H1 (cell line): Measurements from ENCODE around the gene ARMH3. TPM values are rescaled to one million over a fixed set of nuclear protein-coding genes. Genes with fewer than 3 reads are reported as not detected.

Experiments
- CHD7 ChIP-seq: fragments of 300-600 bp; sonication (generic); IDR thresholded peaks from 2 replicates; pipeline ENCODE4 v1.7.1; 2012; ENCODE audit warnings: low read length, moderate library complexity, mild to moderate bottlenecking, inconsistent platforms; ENCODE audit not compliant: insufficient replicate concordance
- MAFK ChIP-seq: IDR thresholded peaks from 2 replicates; pipeline ENCODE4 v1.6.1; 2012; ENCODE audit warnings: low read depth, mild to moderate bottlenecking, improper control_type of control experiment, low read length
- POLR2A ChIP-seq, 2 experiments: IDR thresholded peaks; 1 replicate in 1 of 2; 2 replicates in 1 of 2; pipeline ENCODE4 v1.6.1; 2011; ENCODE audit warnings: low read depth in 2 of 2, low read length in 2 of 2, mild to moderate bottlenecking in 2 of 2; ENCODE audit errors: control extremely low read depth in 1 of 2
- POLR2AphosphoS5 ChIP-seq: IDR thresholded peaks from 2 replicates; pipeline ENCODE4 v1.6.1; 2011; ENCODE audit warnings: low read depth, low read length
- SIN3A ChIP-seq, 2 experiments: IDR thresholded peaks in 1 of 2; conservative IDR thresholded peaks in 1 of 2; 2 replicates each; pipeline ENCODE4 v1.6.1; 2011 to 2012; ENCODE audit warnings: low read length in 2 of 2, improper control_type of control experiment in 1 of 2, low read depth in 1 of 2, mild to moderate bottlenecking in 1 of 2
- TAF7 ChIP-seq: optimal IDR thresholded peaks from 2 replicates; pipeline ENCODE3; 2011; ENCODE audit warnings: low read depth, mild to moderate bottlenecking, inconsistent platforms, low read length, moderate library complexity, borderline replicate concordance
- TBP ChIP-seq: IDR thresholded peaks from 2 replicates; pipeline ENCODE4 v1.6.1; 2011; ENCODE audit warnings: low read depth, low read length, improper control_type of control experiment
- TEAD4 ChIP-seq: IDR thresholded peaks from 2 replicates; pipeline ENCODE4 v1.6.1; 2012; ENCODE audit warnings: low read depth, low read length, inconsistent platforms, mixed read lengths
- polyA plus RNA-seq, 7 experiments: library from polyadenylated mRNA; depleted of rRNA in 3 of 7; stranded (reverse) in 5 of 7; unstranded in 2 of 7; fragments of >200 nt in 5 of 7; fragments of 200-250 nt in 2 of 7; gene quantifications; 1 replicate in 5 of 7; 2 replicates in 1 of 7; 4 replicates in 1 of 7; pipeline versions ENCODE4 v1.2.1 to v1.2.3, GENCODE V29; 2011 to 2013; ENCODE audit warnings: missing spikeins in 2 of 7, mixed read lengths in 2 of 7
- total RNA-seq: library from RNA; stranded (reverse); fragmentation: NEBNext Ultra II Directional; extraction: Animal tissue kit (Norgen Biotek cat#: 25700); gene quantifications from 2 replicates; pipeline ENCODE4 v1.2.1, GENCODE V29; 2021

The ARMH3 gene
- total and polyA plus RNA-seq, 2 of the 8 experiments (the other 6 are each of a cell fraction or from before 2014, with no cell fraction given): 11.6 to 18.3 TPM

GRCh38 chr10:101881036-101881774 is 174.8 kb downstream of the ARMH3 start (continued):
- no peak for TF ChIP-seq CHD7
- no peak for TF ChIP-seq TEAD4
- TF ChIP-seq SIN3A (conservative IDR thresholded peaks at IDR 0.05 in 1 of 2, IDR thresholded peaks at IDR 0.05 in 1 of 2; ENCODE audit: low read depth in 1 of 2, low read length in 2 of 2): no peak
- TF ChIP-seq MAFK: no peak
- no peak for TF ChIP-seq TAF7
- no peak for TF ChIP-seq POLR2A (IDR thresholded peaks at IDR 0.05; ENCODE audit: control extremely low read depth in 1 of 2, low read depth in 2 of 2, low read length in 2 of 2)
- TF ChIP-seq TBP: no peak
- TF ChIP-seq POLR2AphosphoS5: no peak
